Fibroblast of mammary gland (primary cell): ENCODE data around the gene MAP7D2.

ENCODE experiments used
- DNase-seq: peaks from one replicate; pipeline ENCODE4 v3.0.0-alpha.2; 2010; ENCODE audit warnings: low read depth
- H3K4me3 ChIP-seq: 2 replicates; pipeline ENCODE4 v1.5.1; 2011; ENCODE audit warnings: low read depth, mild to moderate bottlenecking, low read length, moderate library complexity; ENCODE audit not compliant: control insufficient read depth
- CTCF ChIP-seq: conservative IDR thresholded peaks from 2 replicates; pipeline ENCODE4 v1.5.1; 2011; ENCODE audit warnings: low read depth, low read length, inconsistent platforms; ENCODE audit not compliant: control insufficient read depth, insufficient read depth

Gene MAP7D2

DNA sequence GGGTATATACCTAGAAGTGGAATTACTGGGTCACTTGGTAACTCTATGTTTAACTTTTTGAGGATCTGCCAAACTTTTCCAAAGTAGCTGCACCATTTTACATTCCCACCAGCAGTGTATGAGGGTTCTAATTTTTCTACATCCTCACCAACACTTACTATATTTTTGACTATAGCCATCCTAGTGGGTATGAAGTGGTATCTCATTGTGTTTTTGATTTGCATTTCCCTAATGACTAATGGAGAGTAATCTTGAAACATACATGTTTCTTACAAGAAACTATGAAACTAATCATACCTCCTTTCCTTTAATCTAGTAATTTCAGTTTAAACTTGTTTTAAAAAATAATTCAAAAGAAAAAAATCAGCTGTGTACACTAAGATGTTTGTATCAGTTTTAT is 143.7 kb downstream of the MAP7D2 start:
- TF ChIP-seq CTCF: no peak
- no peak for DNase-seq
- H3K4me3 ChIP-seq: no peak overlapping the region

GRCh38 chrX:19968276-19968675 is 148.4 kb downstream of the MAP7D2 start:
- TF ChIP-seq CTCF: no peak
- no peak overlapping the region for H3K4me3 ChIP-seq
- DNase-seq: no peak

GRCh38 chrX:19966056-19966455 is 150.7 kb downstream of the MAP7D2 start:
- H3K4me3 ChIP-seq: no peak overlapping the region
- no peak for DNase-seq
- TF ChIP-seq CTCF: no peak

DNA sequence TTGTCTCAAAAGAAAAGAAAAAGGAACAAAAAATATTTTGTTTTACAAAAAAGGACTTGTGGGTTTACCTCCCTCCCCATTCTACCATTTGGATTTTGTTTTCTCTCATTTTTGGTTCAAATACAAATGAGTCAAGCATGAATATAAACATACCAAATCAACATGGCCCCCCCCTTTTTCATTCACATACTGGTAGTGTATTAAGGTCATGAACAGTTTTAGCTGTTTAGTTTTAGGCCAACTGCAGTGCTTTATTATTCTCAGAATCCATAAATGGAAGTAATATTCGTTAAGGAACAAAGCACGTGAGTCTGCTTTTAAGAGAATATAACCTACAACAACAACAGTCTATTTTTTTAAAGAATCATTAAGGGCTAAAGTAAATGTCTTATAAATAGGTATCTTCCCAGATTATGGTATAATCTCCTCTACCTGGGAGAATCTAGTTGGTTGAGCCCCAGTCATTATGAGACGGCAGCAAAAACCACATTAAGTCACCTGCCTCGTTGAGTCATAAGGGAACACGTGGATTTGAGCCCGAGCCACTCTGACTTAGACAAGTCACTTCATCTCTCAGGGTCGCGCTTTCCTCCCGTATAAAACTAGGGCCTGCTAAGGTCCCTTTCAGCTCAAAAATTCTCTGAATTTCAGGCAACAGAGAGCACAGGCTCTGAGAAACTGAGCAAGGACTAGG is 152.5 kb downstream of the MAP7D2 start:
- peak; percentile 1 for DNase-seq
- no peak for TF ChIP-seq CTCF

GRCh38 chrX:19960913-19961312 is 155.8 kb downstream of the MAP7D2 start:
- no peak for TF ChIP-seq CTCF
- no peak for DNase-seq
- H3K4me3 ChIP-seq: no peak overlapping the region

More for the DNA sequence above, 152.5 kb downstream of the MAP7D2 start:
- no peak overlapping the region for H3K4me3 ChIP-seq

GRCh38 chrX:19958552-19959486 is 157.9 kb downstream of the MAP7D2 start:
- H3K4me3 ChIP-seq: no peak overlapping the region
- no peak for TF ChIP-seq CTCF
- peak; percentile 4 for DNase-seq
